GM12872 (cell line): ENCODE results near the gene RETSAT.

Source experiments
- CTCF ChIP-seq: IDR thresholded peaks from 3 replicates; pipeline ENCODE4 v1.5.1; 2011; ENCODE audit warnings: low read depth, mild to moderate bottlenecking, low read length, moderate library complexity; ENCODE audit not compliant: insufficient read depth

Gene RETSAT

GRCh38 chr2:85388878-85389538 lies 34.7 kb upstream of the RETSAT start:
- TF ChIP-seq CTCF, result no peak

GRCh38 chr2:85387754-85388153 lies 33.4 kb upstream of the RETSAT start:
- TF ChIP-seq CTCF, result no peak

GRCh38 chr2:85385746-85386145 lies 31.4 kb upstream of the RETSAT start:
- no peak for TF ChIP-seq CTCF

- TF ChIP-seq CTCF, result no peak
Observed at GRCh38 chr2:85383850-85384249, 29.5 kb upstream of the RETSAT start.

- no peak for TF ChIP-seq CTCF
Observed at GRCh38 chr2:85380048-85380447, 25.7 kb upstream of the RETSAT start.

GRCh38 chr2:85378257-85378656 lies 23.9 kb upstream of the RETSAT start:
- no peak for TF ChIP-seq CTCF

GRCh38 chr2:85377083-85377482 lies 22.8 kb upstream of the RETSAT start:
- no peak for TF ChIP-seq CTCF
